ENCODE data around the gene SCEL.

GRCh38 chr13:77507931-77508776 is 27.4 kb upstream of the SCEL start:
- TF ChIP-seq CTCF (conservative IDR thresholded peaks at IDR 0.05) (no peak), ZFX (IDR thresholded peaks at IDR 0.05) (no peak)
